SIG-M5 (cell line): ENCODE data around the gene LAMA1.

Source experiments
- DNase-seq: peaks from one replicate; lab custom pipeline; 2025; lab: John Stamatoyannopoulos, UW

Gene LAMA1

GRCh38 chr18:6994056-6994770 is 123.4 kb downstream of the LAMA1 start:
- no peak for DNase-seq

- DNase-seq, result no peak
Measured at GRCh38 chr18:6992761-6993160, 124.8 kb downstream of the LAMA1 start.

- no peak for DNase-seq
Measured at GRCh38 chr18:6983366-6983765, 134.2 kb downstream of the LAMA1 start.

GRCh38 chr18:6982398-6982797 is 135.2 kb downstream of the LAMA1 start:
- DNase-seq, result no peak

- DNase-seq, result no peak
Measured at GRCh38 chr18:6980363-6980762, 137.2 kb downstream of the LAMA1 start.

- no peak for DNase-seq
Measured at GRCh38 chr18:6979954-6980353, 137.6 kb downstream of the LAMA1 start.

- DNase-seq, result no peak
Measured at GRCh38 chr18:6976935-6977334, 140.7 kb downstream of the LAMA1 start.

- DNase-seq, result no peak
Measured at GRCh38 chr18:6975084-6975483, 142.5 kb downstream of the LAMA1 start.

GRCh38 chr18:6971823-6972478 is 145.6 kb downstream of the LAMA1 start:
- no peak for DNase-seq

- DNase-seq, result no peak
Measured at GRCh38 chr18:6963452-6964097, 154.0 kb downstream of the LAMA1 start.

- DNase-seq, result no peak
Measured at GRCh38 chr18:6962571-6963451, 154.8 kb downstream of the LAMA1 start.

GRCh38 chr18:6961331-6961730 is 156.3 kb downstream of the LAMA1 start:
- DNase-seq, result no peak

GRCh38 chr18:6960656-6961055 is 156.9 kb downstream of the LAMA1 start:
- no peak for DNase-seq

- no peak for DNase-seq
Measured at GRCh38 chr18:6960124-6960523, 157.5 kb downstream of the LAMA1 start.

GRCh38 chr18:6959110-6959509 is 158.5 kb downstream of the LAMA1 start:
- no peak for DNase-seq

- no peak for DNase-seq
Measured at GRCh38 chr18:6956999-6957398, 160.6 kb downstream of the LAMA1 start.

- no peak for DNase-seq
Measured at GRCh38 chr18:6956495-6956894, 161.1 kb downstream of the LAMA1 start.

GRCh38 chr18:6955304-6955703 is 162.3 kb downstream of the LAMA1 start:
- DNase-seq, result no peak

GRCh38 chr18:6954501-6954900 is 163.1 kb downstream of the LAMA1 start:
- DNase-seq, result no peak

- DNase-seq, result no peak
Measured at GRCh38 chr18:6951336-6952090, 166.1 kb downstream of the LAMA1 start.

- no peak for DNase-seq
Measured at GRCh38 chr18:6950641-6951040, 167.0 kb downstream of the LAMA1 start.
